K562 (cell line): Measurements from ENCODE around the gene CDH12. TPM values are rescaled to one million over a fixed set of nuclear protein-coding genes. Genes with fewer than 3 reads are reported as not detected.
"Not testable (repeated sequence)": the region's sequence is repeated elsewhere in the genome, so short reads cannot be mapped to it uniquely, and the experiment has no call there.

Experiments used
- ATAC-seq: fragments of 200-7000 bp; cut with Tn5 transposase; 3 replicates; pipeline ENCODE4 v1.9.1; 2020; ENCODE audit warnings: moderate library complexity
- BruUV-seq: library from RNA; stranded (reverse); fragments of 400-500 nt; replicated peaks from 2 replicates; lab custom pipeline; 2021; lab: Mats Ljungman, UMichigan
- CTCF ChIA-PET: fragments of 300-600 bp; formaldehyde crosslinking; extraction: SDS; loops from one replicate; lab custom pipeline; 2021; ENCODE audit warnings: low intra/inter-chr PET ratio; lab: Yijun Ruan, JAX
- POLR2A ChIA-PET: fragments of 300-600, 350-650 bp; sonication (Branson Sonifier 250); formaldehyde crosslinking; extraction: SDS; loops from one replicate; lab custom pipeline; 2021; ENCODE audit warnings: antibody characterized with exemption, inconsistent platforms; lab: Yijun Ruan, JAX
- DNase-seq, 4 experiments: peaks; one replicate each; pipeline versions ENCODE4 v3.0.0 to v3.0.0-alpha.2; 2011 to 2018; ENCODE audit warnings: low spot score in 3 of 4, mixed read lengths in 3 of 4; ENCODE audit errors: extremely low read depth in 1 of 4
- FAIRE-seq: peaks from 2 replicates; lab custom pipeline; 2011; peaks lifted over from hg19 to GRCh38; lab: Jason Lieb, UNC
- H2AFZ ChIP-seq: 2 replicates; pipeline ENCODE4 v1.6.0; 2011; ENCODE audit warnings: low read depth, low read length, control low read depth, inconsistent platforms
- H3K27ac ChIP-seq: fragments of 200-600 bp; 3 replicates; pipeline ENCODE4 v1.8.0; 2011; ENCODE audit warnings: low read depth, mild to moderate bottlenecking, control low read depth, inconsistent platforms, low read length, moderate library complexity, mixed read lengths; ENCODE audit errors: extremely low read depth
- H3K27me3 ChIP-seq, 2 experiments: fragments of 300-600 bp in 1 of 2; 2 replicates in 1 of 2; 3 replicates in 1 of 2; pipeline versions ENCODE4 v1.6.0 to v1.8.0; 2011; ENCODE audit warnings: inconsistent platforms in 2 of 2, low read length in 2 of 2, mild to moderate bottlenecking in 1 of 2, mixed read lengths in 1 of 2, moderate library complexity in 1 of 2; ENCODE audit not compliant: control insufficient read depth in 2 of 2, insufficient read depth in 2 of 2
- H3K36me3 ChIP-seq: fragments of 300-600 bp; 3 replicates; pipeline ENCODE4 v1.8.0; 2011; ENCODE audit warnings: mild to moderate bottlenecking, low read length, inconsistent platforms; ENCODE audit not compliant: control insufficient read depth, insufficient read depth
- H3K4me1 ChIP-seq, 2 experiments: fragments of 200-600 bp in 1 of 2; replicated peaks in 1 of 2; 2 replicates in 1 of 2; 3 replicates in 1 of 2; pipeline versions ENCODE4 v1.5.1 to v1.8.0; 2011; ENCODE audit warnings: inconsistent platforms in 2 of 2, low read length in 2 of 2, mild to moderate bottlenecking in 1 of 2, mixed read lengths in 1 of 2, moderate library complexity in 1 of 2; ENCODE audit not compliant: control insufficient read depth in 2 of 2, insufficient read depth in 2 of 2
- H3K4me2 ChIP-seq: 2 replicates; pipeline ENCODE4 v1.6.1; 2011; ENCODE audit warnings: low read length, control low read depth, inconsistent platforms, mixed read lengths; ENCODE audit not compliant: insufficient read depth
- H3K4me3 ChIP-seq: fragments of 200-600 bp; sonication (generic), shearing (Covaris generic); 2 replicates; pipeline ENCODE4 v1.5.1; 2016; ENCODE audit warnings: control low read depth, inconsistent platforms
- H3K79me2 ChIP-seq: fragments of 200-600 bp; 3 replicates; pipeline ENCODE4 v1.8.0; 2011; ENCODE audit warnings: low read length, inconsistent platforms; ENCODE audit not compliant: control insufficient read depth, insufficient read depth
- H3K9ac ChIP-seq, 2 experiments: 2 replicates each; pipeline versions ENCODE4 v1.6.0 to v1.6.1; 2011; ENCODE audit warnings: low read depth in 2 of 2, low read length in 2 of 2, control low read depth in 1 of 2, inconsistent platforms in 1 of 2, mild to moderate bottlenecking in 1 of 2, mixed read lengths in 1 of 2; ENCODE audit not compliant: insufficient read depth in 1 of 2
- H3K9me1 ChIP-seq: one replicate; pipeline ENCODE4 v1.6.0; 2011; ENCODE audit warnings: inconsistent platforms, mild to moderate bottlenecking, low read length, moderate library complexity; ENCODE audit not compliant: control insufficient read depth, insufficient read depth
- H3K9me3 ChIP-seq: replicated peaks from 2 replicates; pipeline ENCODE4 v1.5.1; 2011; ENCODE audit warnings: low read depth, low read length, inconsistent platforms; ENCODE audit not compliant: control insufficient read depth, insufficient read depth
- H4K20me1 ChIP-seq: replicated peaks from 2 replicates; pipeline ENCODE4 v1.6.1; 2011; ENCODE audit warnings: low read length, inconsistent platforms, mixed read lengths; ENCODE audit not compliant: control insufficient read depth, insufficient read depth
- ADNP ChIP-seq: fragments of 200-800 bp; sonication (Bioruptor generic); IDR thresholded peaks from 2 replicates; pipeline ENCODE4 v1.6.1; 2016; ENCODE audit warnings: missing genetic modification characterization, missing compliant biosample characterization
- CCAR2 ChIP-seq: fragments of 200-400 bp; formaldehyde crosslinking; IDR thresholded peaks from 2 replicates; pipeline ENCODE4 v1.6.1; 2017; ENCODE audit warnings: mild to moderate bottlenecking, low read depth, low read length
- CHCHD3 ChIP-seq: fragments of 250-450 bp; sonication (Bioruptor Pico); IDR thresholded peaks from 2 replicates; pipeline ENCODE4 v2.1.2; 2022; ENCODE audit warnings: mild to moderate bottlenecking
- ELF1 ChIP-seq: fragments of 200-800 bp; sonication (Bioruptor generic); IDR thresholded peaks from 2 replicates; pipeline ENCODE4 v1.6.1; 2016; ENCODE audit warnings: missing genetic modification characterization, missing compliant biosample characterization
- GABPB1 ChIP-seq: sonication (generic); formaldehyde crosslinking; IDR thresholded peaks from 2 replicates; pipeline ENCODE4 v1.8.0; 2022; ENCODE audit warnings: mild to moderate bottlenecking, missing genetic modification reagents
- HDAC1 ChIP-seq, 2 experiments: fragments of 450-650 bp; IDR thresholded peaks; 2 replicates each; pipeline ENCODE4 v1.6.1; 2016 to 2017; ENCODE audit warnings: inconsistent platforms in 1 of 2, mild to moderate bottlenecking in 1 of 2, moderate library complexity in 1 of 2
- HSF4 ChIP-seq: fragments of 250-450 bp; sonication (Bioruptor Pico); IDR thresholded peaks from 2 replicates; pipeline ENCODE4 v2.1.2; 2022; ENCODE audit warnings: mild to moderate bottlenecking, moderate library complexity, borderline replicate concordance
- NBN ChIP-seq: fragments of 450-650 bp; IDR thresholded peaks from 2 replicates; pipeline ENCODE4 v1.6.1; 2016; ENCODE audit warnings: low read depth, mild to moderate bottlenecking
- NCOR1 ChIP-seq: fragments of 450-650 bp; IDR thresholded peaks from 2 replicates; pipeline ENCODE4 v1.6.1; 2016; ENCODE audit warnings: mild to moderate bottlenecking, moderate library complexity
- RCOR1 ChIP-seq, 2 experiments: IDR thresholded peaks; 2 replicates each; pipeline ENCODE4 v1.6.1; 2012; ENCODE audit warnings: low read depth in 2 of 2, low read length in 2 of 2, borderline replicate concordance in 1 of 2, improper control_type of control experiment in 1 of 2
- STAT5A ChIP-seq: IDR thresholded peaks from 2 replicates; pipeline ENCODE4 v1.6.1; 2012; ENCODE audit warnings: low read length, inconsistent platforms, borderline replicate concordance
- TAF7 ChIP-seq: fragments of 450-650 bp; IDR thresholded peaks from 2 replicates; pipeline ENCODE4 v1.6.1; 2016; ENCODE audit warnings: missing genetic modification characterization, missing compliant biosample characterization
- U2AF1 ChIP-seq: fragments of 200-400 bp; formaldehyde crosslinking; optimal IDR thresholded peaks from 2 replicates; pipeline ENCODE3; 2017; ENCODE audit warnings: mild to moderate bottlenecking, low read depth, low read length, moderate library complexity
- YBX1 ChIP-seq: fragments of 450-650 bp; IDR thresholded peaks from 2 replicates; pipeline ENCODE4 v1.7.1; 2016; ENCODE audit warnings: mild to moderate bottlenecking
- ZBTB43 ChIP-seq: sonication (generic); formaldehyde crosslinking; IDR thresholded peaks from 2 replicates; pipeline ENCODE4 v1.8.0; 2023; ENCODE audit warnings: mild to moderate bottlenecking, missing genetic modification reagents
- ZNF143 ChIP-seq: sonication (generic); formaldehyde crosslinking; IDR thresholded peaks from 2 replicates; pipeline ENCODE4 v1.9.0; 2022; ENCODE audit warnings: mild to moderate bottlenecking, missing genetic modification reagents
- ZNF324 ChIP-seq: fragments of 250-450 bp; sonication (Bioruptor Pico); IDR thresholded peaks from 2 replicates; pipeline ENCODE4 v1.4.0; 2020; ENCODE audit warnings: mild to moderate bottlenecking
- WGBS: fragments of 100-300 bp; shearing (Covaris generic); methylation state at CpG from one replicate; pipeline ENCODE4 v1.1.6; 2016; ENCODE audit warnings: low coverage, mixed read lengths; ENCODE audit not compliant: insufficient coverage; ENCODE audit errors: missing lambda C conversion rate; 5-methylcytosine and 5-hydroxymethylcytosine counted together
- in situ Hi-C: fragments of 300-500 bp; cut with MboI; formaldehyde crosslinking; loops from 4 replicates; pipeline ENCODE4 v1.15.0; 2018; ENCODE audit warnings: inconsistent platforms, mixed read lengths
- intact Hi-C: fragments of 100-400 bp; cut with micrococcal nuclease; formaldehyde crosslinking; loops from 2 replicates; pipeline ENCODE4 v1.14.2; 2022
- polyA plus RNA-seq, 8 experiments: library from polyadenylated mRNA; depleted of rRNA in 4 of 8; stranded (reverse) in 5 of 8; unstranded in 3 of 8; fragments of >200 nt; fragmentation: Nextera tagmentation in 2 of 8; fragmentation: Illumina TruSeq in 1 of 8; extraction: Ambion mirVana in 2 of 8; extraction: Trizol in 1 of 8; gene quantifications; 2 replicates each; pipeline versions ENCODE4 v1.2.1 to v1.2.3, GENCODE V29; 2011 to 2014; ENCODE audit warnings: inconsistent platforms in 1 of 8, missing spikeins in 1 of 8
- total RNA-seq, 7 experiments: library from RNA; depleted of rRNA in 6 of 7; stranded (reverse); fragments of >200 nt in 6 of 7; fragmentation: Illumina TruSeq in 2 of 7; extraction: Trizol in 2 of 7; gene quantifications; 2 replicates each; pipeline versions ENCODE4 v1.2.1 to v1.2.3, GENCODE V29; 2011 to 2021; ENCODE audit warnings: low replicate concordance in 1 of 7

CDH12 gene
- total and polyA plus RNA-seq, 9 of the 15 experiments (the other 6 are each of a cell fraction or from before 2014, with no cell fraction given) = 0.03 to 1.7 (median 0.37) TPM

- TF ChIP-seq STAT5A (no peak), U2AF1 (no peak), CHCHD3 (CRISPR knock-in tag) (no peak), ZBTB43 (CRISPR knock-in tag) (no peak)
Measured at GRCh38 chr5:22779499-22779898, 73.6 kb downstream of the CDH12 start (continued).

GRCh38 chr5:22776285-22776684, 76.9 kb downstream of the CDH12 start:
- Histone ChIP-seq H3K4me2 (no peak overlapping the region), H4K20me1 (no peaks in the 10 kb centered on the region), H2AFZ (no peak overlapping the region), H3K36me3 (no peaks in the 10 kb centered on the region), H3K79me2 (no peaks in the 10 kb centered on the region), H3K9me1 (no peaks in the 10 kb centered on the region), H3K9me3 (no peaks in the 10 kb centered on the region; the same call in 1 of the 2 replicates), H3K27ac (no peak overlapping the region), H3K4me3 (no peak overlapping the region), H3K27me3 (no peaks in the 10 kb centered on the region), H3K9ac (no peak overlapping the region), H3K4me1 (no peaks in the 10 kb centered on the region)
- ChIA-PET CTCF (no interaction called here), POLR2A (no interaction called here)
- under 1% methylated on average over 6 of the region's 6 CpGs for WGBS
- FAIRE-seq (no peak), ATAC-seq (no peak), DNase-seq (no peak)
- TF ChIP-seq NBN (no peak), NCOR1 (no peak), HDAC1 (IDR thresholded peaks at IDR 0.05) (no peak), YBX1 (no peak), ZNF324 (CRISPR knock-in tag) (no peak), GABPB1 (CRISPR knock-in tag) (no peak), ADNP (no peak), RCOR1 (IDR thresholded peaks at IDR 0.05; ENCODE audit: borderline replicate concordance in 1 of 2, low read depth in 2 of 2, low read length in 2 of 2) (no peak), ELF1 (tag) (no peak), CCAR2 (no peak), HSF4 (no peak), TAF7 (tag) (no peak), ZNF143 (CRISPR knock-in tag) (no peak)
- intact Hi-C loops = no loop called here
- in situ Hi-C loops = no loop called here
- no TSS peak for BruUV-seq

GRCh38 chr5:22774214-22774613, 78.9 kb downstream of the CDH12 start:
- 0% methylated on average over 1 of the region's 1 CpG for WGBS
- H3K36me3 ChIP-seq, H3K9me3 ChIP-seq, H3K4me1 ChIP-seq, in situ Hi-C loops, POLR2A ChIA-PET, H2AFZ ChIP-seq, H3K27ac ChIP-seq, H3K79me2 ChIP-seq, H3K9me1 ChIP-seq, H3K4me3 ChIP-seq, intact Hi-C loops, ATAC-seq, H3K9ac ChIP-seq, BruUV-seq, H3K4me2 ChIP-seq, FAIRE-seq, H3K27me3 ChIP-seq, H4K20me1 ChIP-seq, DNase-seq, CTCF ChIA-PET: not testable (repeated sequence)
